Muscle layer of duodenum (tissue), 2 donors: ENCODE measurements around the gene DHCR7.

ENCODE experiments used
- H3K27ac ChIP-seq: one replicate; pipeline ENCODE4 v1.7.0; 2013; ENCODE audit warnings: mild to moderate bottlenecking, low read length
- H3K27me3 ChIP-seq: one replicate; pipeline ENCODE4 v1.7.0; 2013; ENCODE audit warnings: low read depth, mild to moderate bottlenecking, control low read depth, low read length
- H3K36me3 ChIP-seq, 2 donors: one replicate each; pipeline ENCODE4 v1.7.0; 2013; ENCODE audit warnings: low read length in 2 of 2, control low read depth in 1 of 2, mild to moderate bottlenecking in 1 of 2; ENCODE audit not compliant: insufficient read depth in 2 of 2, control insufficient read depth in 1 of 2
- H3K4me1 ChIP-seq, 2 donors: one replicate each; pipeline ENCODE4 v1.7.0; 2013; ENCODE audit warnings: low read length in 2 of 2, mild to moderate bottlenecking in 2 of 2, control low read depth in 1 of 2, moderate library complexity in 1 of 2; ENCODE audit not compliant: insufficient read depth in 2 of 2, control insufficient read depth in 1 of 2
- H3K4me3 ChIP-seq, 2 donors: one replicate each; pipeline ENCODE4 v1.7.0; 2013; ENCODE audit warnings: low read length in 2 of 2, low read depth in 1 of 2, mild to moderate bottlenecking in 1 of 2
- H3K9me3 ChIP-seq, 2 donors: one replicate each; pipeline ENCODE4 v1.7.0; 2013; ENCODE audit warnings: low read length in 2 of 2, control low read depth in 1 of 2, mild to moderate bottlenecking in 1 of 2; ENCODE audit not compliant: control insufficient read depth in 1 of 2
- donor health status: healthy.

DHCR7 gene

GRCh38 chr11:71485466-71485865 is 37.3 kb upstream of the DHCR7 start:
- Histone ChIP-seq H3K27ac (no peak overlapping the region), H3K9me3 (no peaks in the 10 kb centered on the region), H3K4me1 (no peaks in the 10 kb centered on the region), H3K36me3 (peaks cover 56 to 65% of the 10 kb centered on the region in 2 donors), H3K4me3 (no peak overlapping the region), H3K27me3 (no peaks in the 10 kb centered on the region)

- peaks cover 56 to 65% of the 10 kb centered on the region in 2 donors for H3K36me3 ChIP-seq
- H3K4me3 ChIP-seq, result no peak overlapping the region
- no peaks in the 10 kb centered on the region for H3K9me3 ChIP-seq
- H3K4me1 ChIP-seq, result no peaks in the 10 kb centered on the region
- H3K27me3 ChIP-seq, result no peaks in the 10 kb centered on the region
- no peak overlapping the region for H3K27ac ChIP-seq
Measured at GRCh38 chr11:71485063-71485399, 36.8 kb upstream of the DHCR7 start.

GRCh38 chr11:71484248-71485062 is 36.3 kb upstream of the DHCR7 start:
- H3K27ac ChIP-seq, result no peak overlapping the region
- no peak overlapping the region for H3K4me3 ChIP-seq
- H3K36me3 ChIP-seq, result peaks cover 58 to 71% of the 10 kb centered on the region in 2 donors
- no peaks in the 10 kb centered on the region for H3K27me3 ChIP-seq
- H3K4me1 ChIP-seq, result no peaks in the 10 kb centered on the region
- no peaks in the 10 kb centered on the region for H3K9me3 ChIP-seq

- peaks cover 63 to 75% of the 10 kb centered on the region in 2 donors for H3K36me3 ChIP-seq
- H3K27me3 ChIP-seq, result no peaks in the 10 kb centered on the region
- no peaks in the 10 kb centered on the region for H3K4me1 ChIP-seq
- no peak overlapping the region for H3K4me3 ChIP-seq
- no peak overlapping the region for H3K27ac ChIP-seq
- no peaks in the 10 kb centered on the region for H3K9me3 ChIP-seq
Measured at GRCh38 chr11:71483692-71484091, 35.5 kb upstream of the DHCR7 start.

GRCh38 chr11:71482746-71483364 is 34.7 kb upstream of the DHCR7 start:
- Histone ChIP-seq H3K4me3 (no peak overlapping the region), H3K36me3 (peaks cover 71 to 84% of the 10 kb centered on the region in 2 donors), H3K27ac (no peak overlapping the region), H3K27me3 (no peaks in the 10 kb centered on the region), H3K4me1 (no peaks in the 10 kb centered on the region), H3K9me3 (no peaks in the 10 kb centered on the region)

GRCh38 chr11:71482216-71482615 is 34.0 kb upstream of the DHCR7 start:
- Histone ChIP-seq H3K27me3 (no peaks in the 10 kb centered on the region), H3K9me3 (no peaks in the 10 kb centered on the region), H3K4me3 (no peak overlapping the region), H3K36me3 (peaks cover 77 to 90% of the 10 kb centered on the region in 2 donors), H3K4me1 (no peaks in the 10 kb centered on the region), H3K27ac (no peak overlapping the region)

GRCh38 chr11:71481101-71481960 is 33.1 kb upstream of the DHCR7 start:
- H3K9me3 ChIP-seq, result no peaks in the 10 kb centered on the region
- no peak overlapping the region for H3K4me3 ChIP-seq
- peaks cover 80 to 97% of the 10 kb centered on the region in 2 donors for H3K36me3 ChIP-seq
- no peak overlapping the region for H3K27ac ChIP-seq
- no peaks in the 10 kb centered on the region for H3K4me1 ChIP-seq
- no peaks in the 10 kb centered on the region for H3K27me3 ChIP-seq

GRCh38 chr11:71478528-71478840 is 30.3 kb upstream of the DHCR7 start:
- Histone ChIP-seq H3K27ac (no peak overlapping the region), H3K27me3 (no peaks in the 10 kb centered on the region), H3K4me1 (no peaks in the 10 kb centered on the region), H3K36me3 (peaks cover 71 to 97% of the 10 kb centered on the region in 2 donors), H3K9me3 (no peaks in the 10 kb centered on the region), H3K4me3 (no peak overlapping the region)

- Histone ChIP-seq H3K36me3 (peaks cover 71 to 97% of the 10 kb centered on the region in 2 donors), H3K9me3 (no peaks in the 10 kb centered on the region), H3K27ac (no peak overlapping the region), H3K4me3 (no peak overlapping the region), H3K4me1 (no peaks in the 10 kb centered on the region), H3K27me3 (no peaks in the 10 kb centered on the region)
Measured at GRCh38 chr11:71477641-71478527, 29.7 kb upstream of the DHCR7 start.

GRCh38 chr11:71476926-71477640 is 28.9 kb upstream of the DHCR7 start:
- Histone ChIP-seq H3K27me3 (no peaks in the 10 kb centered on the region), H3K27ac (no peak overlapping the region), H3K9me3 (no peaks in the 10 kb centered on the region), H3K36me3 (peaks cover 75 to 97% of the 10 kb centered on the region in 2 donors), H3K4me3 (no peak overlapping the region), H3K4me1 (no peaks in the 10 kb centered on the region)
